Common myeloid progenitor, CD34-positive (primary cell): ENCODE measurements around the gene TTBK2.

Experiments used
- CTCF ChIA-PET: fragments of 350-600 bp; sonication (Branson Sonifier 250); formaldehyde crosslinking; loops from one replicate; lab custom pipeline; 2021; ENCODE audit warnings: antibody characterized with exemption; lab: Charles Lee
- POLR2A ChIA-PET: fragments of 350-600 bp; sonication (Branson Sonifier 250); formaldehyde crosslinking; loops from one replicate; lab custom pipeline; 2021; ENCODE audit warnings: antibody characterized with exemption; lab: Charles Lee
- DNase-seq, 3 donors: peaks; one replicate each; pipeline versions ENCODE4 v3.0.0 to v3.0.0-alpha.2; 2013
- H3K27ac ChIP-seq, 2 experiments: 1 replicate in 1 of 2; 2 replicates in 1 of 2; pipeline ENCODE4 v1.7.0; 2013; ENCODE audit warnings: inconsistent platforms in 2 of 2, low read length in 2 of 2, mild to moderate bottlenecking in 2 of 2, low read depth in 1 of 2, moderate library complexity in 1 of 2; ENCODE audit not compliant: severe bottlenecking in 2 of 2, insufficient read depth in 1 of 2, poor library complexity in 1 of 2
- H3K27me3 ChIP-seq, 5 experiments: replicated peaks in 2 of 5; 1 replicate in 3 of 5; 2 replicates in 2 of 5; pipeline versions ENCODE4 v1.6.1 to v1.7.0; 2013; ENCODE audit warnings: low read length in 4 of 5, mild to moderate bottlenecking in 2 of 5, moderate library complexity in 2 of 5, inconsistent platforms in 1 of 5; ENCODE audit not compliant: insufficient read depth in 5 of 5, control insufficient read depth in 4 of 5
- H3K36me3 ChIP-seq, 4 experiments: 1 replicate in 2 of 4; 2 replicates in 2 of 4; pipeline versions ENCODE4 v1.6.1 to v1.7.0; 2013; ENCODE audit warnings: low read length in 3 of 4, control low read depth in 1 of 4, mild to moderate bottlenecking in 1 of 4; ENCODE audit not compliant: control insufficient read depth in 4 of 4, insufficient read depth in 4 of 4
- H3K4me1 ChIP-seq, 4 experiments: 1 replicate in 3 of 4; 2 replicates in 1 of 4; pipeline versions ENCODE4 v1.6.1 to v1.7.1; 2013; ENCODE audit warnings: low read length in 3 of 4, mild to moderate bottlenecking in 3 of 4, control low read depth in 1 of 4, inconsistent platforms in 1 of 4, moderate library complexity in 1 of 4; ENCODE audit not compliant: control insufficient read depth in 4 of 4, insufficient read depth in 4 of 4; ENCODE audit errors: control extremely low read depth in 1 of 4
- H3K4me3 ChIP-seq, 7 experiments: 1 replicate in 4 of 7; 2 replicates in 3 of 7; pipeline versions ENCODE4 v1.5.1 to v1.7.0; 2013; ENCODE audit warnings: mild to moderate bottlenecking in 7 of 7, low read length in 6 of 7, moderate library complexity in 6 of 7, inconsistent platforms in 2 of 7, low read depth in 2 of 7, control low read depth in 1 of 7; ENCODE audit not compliant: insufficient read depth in 4 of 7, control insufficient read depth in 1 of 7; ENCODE audit errors: extremely low read depth in 1 of 7
- H3K9me3 ChIP-seq, 5 experiments: 1 replicate in 4 of 5; 2 replicates in 1 of 5; pipeline versions ENCODE4 v1.6.1 to v1.7.1; 2013; ENCODE audit warnings: low read length in 4 of 5, mild to moderate bottlenecking in 2 of 5, inconsistent platforms in 1 of 5, low read depth in 1 of 5, moderate library complexity in 1 of 5; ENCODE audit not compliant: control insufficient read depth in 4 of 5, insufficient read depth in 2 of 5; ENCODE audit errors: control extremely low read depth in 1 of 5
- WGBS: methylation state at CpG from one replicate; pipeline ENCODE4 v1.1.5; 2013; ENCODE audit not compliant: insufficient coverage; 5-methylcytosine and 5-hydroxymethylcytosine counted together

The TTBK2 gene

DNA sequence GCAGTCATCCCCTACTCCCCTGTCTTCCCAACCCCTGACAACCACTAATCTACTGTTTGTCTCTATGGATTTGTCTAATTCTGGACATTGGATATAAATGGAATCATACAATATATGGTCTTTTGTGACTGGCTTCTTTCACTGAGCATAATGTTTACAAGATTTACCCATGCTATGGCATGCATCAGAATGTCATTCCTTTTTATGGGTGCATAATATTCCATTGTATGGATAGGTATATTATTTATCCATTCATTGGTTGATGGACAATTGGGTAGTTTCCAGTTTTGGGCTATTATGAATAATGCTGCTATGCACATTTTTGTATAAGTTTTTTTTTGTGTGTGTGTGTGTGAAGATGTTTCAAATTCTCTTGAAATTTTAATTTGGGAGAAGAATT, 16.6 kb upstream of the TTBK2 start:
- ChIA-PET POLR2A (no interaction called here), CTCF (no interaction called here)
- no peak overlapping the region for H3K27ac ChIP-seq
- no peak overlapping the region for H3K4me3 ChIP-seq
- no peak for DNase-seq
- H3K27me3 ChIP-seq, result no peaks in the 10 kb centered on the region
- no peaks in the 10 kb centered on the region for H3K36me3 ChIP-seq
- H3K4me1 ChIP-seq, result no peaks in the 10 kb centered on the region
- no peaks in the 10 kb centered on the region for H3K9me3 ChIP-seq

DNA sequence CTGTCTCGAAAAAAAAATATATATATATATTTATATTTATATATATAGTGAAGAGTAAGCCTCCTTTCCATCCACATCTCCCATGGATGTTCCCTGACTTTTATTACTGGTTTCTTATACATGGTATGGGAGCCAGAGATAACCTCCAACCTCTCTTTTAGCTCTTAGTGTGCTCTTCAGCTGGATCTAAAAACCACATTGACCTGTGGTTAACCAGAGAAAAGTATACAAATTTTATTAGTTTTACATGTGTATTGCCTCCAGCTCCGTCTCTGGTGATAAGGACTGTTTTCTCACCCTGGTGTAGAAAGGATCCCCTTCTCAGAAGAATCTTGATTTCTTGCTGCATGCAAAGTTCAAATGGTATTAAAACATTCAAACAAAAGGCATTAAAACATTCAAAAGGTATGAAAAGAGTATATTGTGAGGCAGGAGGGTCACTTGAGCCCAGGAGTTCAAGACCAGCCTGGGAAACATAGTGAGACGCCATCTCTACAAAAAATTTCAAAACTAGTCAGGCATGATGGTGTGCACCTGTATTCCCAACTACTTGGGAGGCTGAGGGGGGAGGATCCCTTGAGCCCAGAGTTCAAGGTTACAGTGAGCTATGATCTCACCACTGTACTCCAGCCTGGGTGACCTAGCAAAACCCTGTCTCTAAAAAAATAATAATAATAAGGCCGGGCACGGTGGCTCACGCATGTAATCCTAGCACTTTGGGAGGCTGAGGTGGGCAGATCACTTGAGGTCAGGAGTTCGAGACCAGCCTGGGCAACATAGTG, 13.5 kb upstream of the TTBK2 start:
- Histone ChIP-seq H3K27me3 (no peaks in the 10 kb centered on the region), H3K36me3 (no peaks in the 10 kb centered on the region), H3K4me1 (no peaks in the 10 kb centered on the region), H3K27ac (no peak overlapping the region), H3K4me3 (no peak overlapping the region), H3K9me3 (no peaks in the 10 kb centered on the region)
- CTCF ChIA-PET, result interaction anchor here (0.7 to 1.3 kb wide), 4 partner anchors 13 to 24 kb away, joined by 3 read pairs; no protein-coding TSS in a partner anchor
- 89% methylated on average over 5 of the region's 7 CpGs for WGBS
- peak in 2 of 3 donors; percentile 43 to 56 for DNase-seq
- POLR2A ChIA-PET, result no interaction called here

DNA sequence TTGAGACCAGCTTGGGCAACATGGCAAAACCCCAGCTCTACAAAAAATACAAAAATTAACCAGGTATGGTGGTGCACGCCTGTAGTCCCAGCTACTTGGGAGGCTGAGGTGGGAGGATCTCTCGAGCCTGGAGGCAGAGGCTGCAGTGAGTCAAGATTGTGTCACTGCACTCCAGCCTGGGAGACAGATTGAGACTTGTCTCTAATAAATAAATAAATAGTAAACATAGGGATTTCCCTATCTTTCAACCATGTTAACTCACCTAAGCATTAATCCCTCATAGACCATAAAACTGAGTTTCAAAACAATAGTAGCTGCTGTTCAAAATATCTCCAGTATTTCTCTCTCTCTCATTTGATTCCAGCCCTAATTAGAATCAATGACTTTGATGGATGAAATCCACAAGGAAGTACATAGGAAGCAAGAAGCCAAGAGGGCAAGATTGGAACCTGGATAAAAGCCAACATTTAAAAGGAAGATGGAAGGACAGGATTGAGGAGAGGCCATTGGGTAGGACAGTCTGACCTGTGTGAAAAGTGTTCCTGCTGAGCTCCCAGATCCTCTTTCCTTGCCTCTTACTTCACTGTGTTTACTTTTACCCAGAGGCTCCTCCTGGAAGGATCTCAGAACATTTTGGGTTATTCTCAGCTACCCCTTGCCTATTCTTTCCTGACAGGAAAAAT, 12.4 kb upstream of the TTBK2 start:
- Histone ChIP-seq H3K4me1 (no peaks in the 10 kb centered on the region), H3K36me3 (no peaks in the 10 kb centered on the region), H3K27me3 (no peaks in the 10 kb centered on the region), H3K4me3 (no peak overlapping the region), H3K27ac (no peak overlapping the region), H3K9me3 (no peaks in the 10 kb centered on the region)
- POLR2A ChIA-PET, result no interaction called here
- no CpG with 5 or more reads among the region's 2 CpGs for WGBS
- CTCF ChIA-PET, result interaction anchor here (1.3 kb wide), 1 partner anchor 18 kb away, joined by 3 read pairs; no protein-coding TSS in a partner anchor
- no peak for DNase-seq

DNA sequence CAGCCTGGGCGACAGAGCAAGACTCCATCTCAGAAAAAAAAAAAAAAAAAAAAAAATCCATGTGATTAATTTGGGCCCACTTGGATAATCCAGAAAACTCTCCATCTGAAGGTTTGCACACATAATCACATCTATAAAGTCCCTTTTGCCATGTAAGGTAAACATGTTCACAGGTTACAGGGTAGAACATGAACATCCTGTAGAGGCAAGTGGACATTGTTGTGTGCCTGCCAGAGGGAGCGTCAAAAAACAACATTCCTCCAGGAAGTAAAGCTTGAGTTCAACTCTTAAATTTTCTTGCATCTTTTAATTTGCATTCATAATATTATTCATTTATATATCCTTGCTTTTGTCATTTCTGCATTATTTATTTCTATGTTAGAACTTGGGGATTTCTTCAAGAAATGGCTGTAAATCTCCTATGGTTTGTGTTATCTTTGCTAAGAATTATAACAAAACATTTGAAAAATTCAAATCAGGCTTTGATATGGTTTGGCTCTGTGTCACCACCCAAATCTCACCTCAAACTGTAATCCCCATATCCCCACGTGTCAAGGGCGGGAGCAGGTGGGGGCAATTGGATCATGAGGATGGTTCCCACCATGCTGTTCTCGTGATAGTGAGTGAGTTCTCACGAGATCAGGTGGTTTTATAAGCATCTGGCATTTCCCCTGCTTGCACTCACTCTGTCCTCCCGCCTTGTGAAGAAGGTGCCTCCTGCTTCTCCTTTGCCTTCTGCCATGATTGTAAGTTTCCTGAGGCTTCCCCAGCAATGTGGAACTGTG, 11.3 kb upstream of the TTBK2 start:
- no peak overlapping the region for H3K27ac ChIP-seq
- WGBS, result 89% methylated on average over 5 of the region's 7 CpGs
- no peaks in the 10 kb centered on the region for H3K9me3 ChIP-seq
- no peak overlapping the region for H3K4me3 ChIP-seq
- CTCF ChIA-PET, result no interaction called here
- H3K27me3 ChIP-seq, result no peaks in the 10 kb centered on the region
- DNase-seq, result no peak
- H3K4me1 ChIP-seq, result no peaks in the 10 kb centered on the region
- POLR2A ChIA-PET, result no interaction called here
- no peaks in the 10 kb centered on the region for H3K36me3 ChIP-seq

DNA sequence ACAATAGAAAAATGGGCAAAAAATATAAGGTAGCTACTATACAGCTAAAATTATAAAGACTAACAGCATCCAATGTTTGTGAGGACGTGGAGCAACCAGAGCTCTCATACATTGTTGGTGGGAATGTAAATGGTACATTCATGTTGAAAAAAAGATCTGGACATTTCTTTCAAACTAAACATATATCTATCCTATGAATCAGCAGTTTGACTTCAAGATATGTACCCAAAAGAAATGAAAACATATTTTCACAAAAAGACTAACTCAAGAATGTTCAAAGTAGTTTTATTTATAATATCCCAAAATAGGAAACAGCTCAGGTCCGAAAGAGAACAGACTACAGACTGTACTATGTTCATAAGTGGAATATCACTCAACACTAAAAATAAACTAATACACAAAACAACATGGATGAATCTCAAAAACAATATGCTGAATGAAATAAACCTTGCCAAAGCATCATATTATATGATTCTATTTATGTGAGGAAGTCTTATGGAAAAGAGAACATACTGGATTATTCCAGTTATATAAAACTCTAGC, 8.8 kb upstream of the TTBK2 start:
- H3K36me3 ChIP-seq, result no peaks in the 10 kb centered on the region
- no peak overlapping the region for H3K4me3 ChIP-seq
- H3K9me3 ChIP-seq, result no peaks in the 10 kb centered on the region
- no CpG with 5 or more reads among the region's 2 CpGs for WGBS
- no peaks in the 10 kb centered on the region for H3K27me3 ChIP-seq
- ChIA-PET POLR2A (no interaction called here), CTCF (interaction anchor here (0.9 kb wide), 1 partner anchor 15 kb away, joined by 3 read pairs; no protein-coding TSS in a partner anchor)
- no peak for DNase-seq
- H3K27ac ChIP-seq, result no peak overlapping the region
- H3K4me1 ChIP-seq, result no peaks in the 10 kb centered on the region

DNA sequence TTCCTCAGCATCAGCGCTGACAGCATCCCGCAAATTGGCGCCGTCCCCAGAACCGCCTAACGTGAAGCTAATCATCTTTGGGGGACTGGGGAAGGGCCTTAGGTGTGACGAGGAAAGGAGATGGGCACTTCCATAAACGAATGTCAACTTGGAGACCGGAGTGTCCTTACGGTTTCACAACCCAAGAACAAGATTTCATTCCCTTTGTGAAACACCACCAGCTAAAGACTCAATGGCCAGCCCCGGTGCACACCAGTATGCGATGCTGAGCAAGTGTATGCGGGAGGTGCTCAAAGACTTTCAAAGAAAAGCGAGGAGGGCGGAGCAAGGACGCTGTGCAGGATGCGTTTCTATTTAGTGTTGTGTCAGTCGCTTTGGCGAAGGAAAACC, 759 bp upstream of the TTBK2 start:
- WGBS, result 4% methylated on average over 16 of the region's 19 CpGs
- Histone ChIP-seq H3K4me1 (peaks cover 6 to 34% (median 22%) of the 10 kb centered on the region in 4 experiments), H3K9me3 (no peaks in the 10 kb centered on the region), H3K36me3 (no peaks in the 10 kb centered on the region), H3K4me3 (peak overlapping the region; percentile 64 to 97 (median 81)), H3K27me3 (no peaks in the 10 kb centered on the region), H3K27ac (peak overlapping the region in 1 of 2 experiments; percentile 28)
- CTCF ChIA-PET, result interaction anchor here (0.9 to 1.6 kb wide), 2 partner anchors 13 to 215 kb away, joined by 3 read pairs; no protein-coding TSS in a partner anchor
- DNase-seq, result peak in 2 of 3 donors; percentile 38 to 50
- POLR2A ChIA-PET, result no interaction called here
